ENCODE results near the gene ZSCAN5A.
"Not testable (repeated sequence)": the region's sequence is repeated elsewhere in the genome, so short reads cannot be mapped to it uniquely, and the experiment has no call there.

The ZSCAN5A gene

GRCh38 chr19:56312787-56313657 lies 1.6 kb downstream of the ZSCAN5A start:
- DNase-seq: no peak

GRCh38 chr19:56312342-56312741 lies 2.3 kb downstream of the ZSCAN5A start:
- DNase-seq: no peak

- no peak for DNase-seq
Measured at GRCh38 chr19:56310462-56310861, 4.2 kb downstream of the ZSCAN5A start.

- peak; percentile 69 for DNase-seq
Measured at GRCh38 chr19:56309511-56310185, 5.0 kb downstream of the ZSCAN5A start.

GRCh38 chr19:56308792-56309191 lies 5.8 kb downstream of the ZSCAN5A start:
- no peak for DNase-seq

GRCh38 chr19:56307062-56307461 lies 7.6 kb downstream of the ZSCAN5A start:
- DNase-seq: not testable (repeated sequence)

GRCh38 chr19:56306016-56306415 lies 8.6 kb downstream of the ZSCAN5A start:
- DNase-seq: no peak

GRCh38 chr19:56304243-56304642 lies 10.4 kb downstream of the ZSCAN5A start:
- DNase-seq: no peak

GRCh38 chr19:56301886-56302620 lies 12.6 kb downstream of the ZSCAN5A start:
- no peak for DNase-seq

- no peak for DNase-seq
Measured at GRCh38 chr19:56301155-56301554, 13.5 kb downstream of the ZSCAN5A start.

- DNase-seq: no peak
Measured at GRCh38 chr19:56299688-56300087, 15.0 kb downstream of the ZSCAN5A start.

GRCh38 chr19:56297010-56297409 lies 17.6 kb downstream of the ZSCAN5A start:
- no peak for DNase-seq

GRCh38 chr19:56295531-56296455 lies 18.8 kb downstream of the ZSCAN5A start:
- DNase-seq: no peak

- DNase-seq: no peak
Measured at GRCh38 chr19:56294549-56294948, 20.1 kb downstream of the ZSCAN5A start.

GRCh38 chr19:56291867-56292266 lies 22.8 kb downstream of the ZSCAN5A start:
- no peak for DNase-seq

- DNase-seq: no peak
Measured at GRCh38 chr19:56290104-56290503, 24.5 kb downstream of the ZSCAN5A start.

- no peak for DNase-seq
Measured at GRCh38 chr19:56284746-56285145, 29.9 kb downstream of the ZSCAN5A start.

- DNase-seq: no peak
Measured at GRCh38 chr19:56282809-56283208, 31.8 kb downstream of the ZSCAN5A start.

- DNase-seq: no peak
Measured at GRCh38 chr19:56273563-56274117, 41.0 kb downstream of the ZSCAN5A start.

GRCh38 chr19:56272161-56272798 lies 42.4 kb downstream of the ZSCAN5A start, which contains the start of gene EDDM13:
Gene EDDM13, plus strand, starts transcription at chr19:56272748. Its CDS starts 87 bp downstream, at chr19:56272835.
- no peak for DNase-seq

- no peak for DNase-seq
Measured at GRCh38 chr19:56271151-56271550, 43.5 kb downstream of the ZSCAN5A start.

All from activated CD4-positive, CD25-positive, alpha-beta regulatory T cell treated with anti-CD3 and anti-CD28 coated beads, Interleukin-2, amount 50 U/mL, for 72 hours (primary cell).